GM19193 (cell line): ENCODE results near the gene FYN.

Source experiments
- POLR2A ChIP-seq: IDR thresholded peaks from 4 replicates; pipeline ENCODE4 v1.6.1; 2011; ENCODE audit not compliant: insufficient read depth, insufficient read length; ENCODE audit errors: extremely low read depth

FYN gene

DNA sequence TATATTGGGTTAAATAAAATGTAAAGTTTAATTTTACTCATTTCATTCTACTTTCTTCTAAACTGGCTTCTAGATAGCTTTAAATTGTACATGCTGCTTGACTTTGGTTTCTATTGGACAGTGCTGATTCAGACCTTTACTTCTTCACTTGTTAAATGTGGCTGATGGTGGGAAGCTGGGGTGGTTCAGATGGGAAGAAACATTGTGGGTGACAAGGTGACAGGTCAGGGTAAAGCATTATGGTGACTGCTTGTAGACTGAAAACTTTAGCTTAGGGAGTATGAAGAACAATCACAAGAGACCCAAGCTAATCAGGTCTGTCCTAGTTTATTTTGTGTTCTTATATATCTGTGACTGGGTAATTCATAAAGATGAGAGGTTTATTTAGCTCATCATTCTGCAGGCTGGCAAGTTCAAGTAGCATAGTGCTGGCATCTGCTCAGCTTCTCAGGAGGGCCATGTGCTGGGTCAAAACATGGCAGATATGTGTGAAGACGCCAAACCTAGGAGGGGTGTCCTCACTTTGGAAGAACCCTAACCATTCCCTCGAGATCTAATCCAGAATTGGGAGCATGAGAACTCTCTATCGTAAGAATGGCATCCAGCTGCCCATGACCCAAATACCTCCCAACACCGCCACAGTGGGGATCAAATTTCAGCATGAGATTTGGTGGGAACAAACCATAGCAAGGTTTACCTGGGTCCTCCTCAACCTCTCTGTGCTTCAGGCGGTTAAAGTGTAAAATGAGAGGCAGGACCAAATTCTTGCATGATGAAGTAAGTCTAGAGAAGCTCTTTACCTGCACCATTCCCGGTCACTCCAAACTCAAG, 102.8 kb downstream of the FYN start:
- no peak for TF ChIP-seq POLR2A

- no peak for TF ChIP-seq POLR2A
Observed at GRCh38 chr6:111769365-111770152, 103.7 kb downstream of the FYN start.

DNA sequence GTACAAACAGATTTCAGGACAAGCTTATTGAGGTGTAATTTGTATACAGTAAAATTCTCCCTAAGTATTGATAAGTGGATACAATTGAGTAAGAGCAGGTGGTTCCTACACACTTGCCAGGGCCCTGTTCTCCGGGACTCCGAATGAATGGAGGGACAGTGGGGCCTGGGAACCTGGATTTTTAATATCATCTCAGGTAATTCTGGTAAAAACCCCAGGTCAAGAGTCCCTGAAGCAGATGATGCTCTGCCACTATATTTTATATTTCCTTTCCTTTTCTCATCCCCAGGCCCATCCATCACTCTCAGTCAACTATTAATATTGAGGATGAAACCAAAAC, 104.9 kb downstream of the FYN start:
- TF ChIP-seq POLR2A, result no peak

- TF ChIP-seq POLR2A, result no peak
Observed at GRCh38 chr6:111767752-111768430, 105.4 kb downstream of the FYN start.

- no peak for TF ChIP-seq POLR2A
Observed at GRCh38 chr6:111766201-111766857, 106.9 kb downstream of the FYN start.

DNA sequence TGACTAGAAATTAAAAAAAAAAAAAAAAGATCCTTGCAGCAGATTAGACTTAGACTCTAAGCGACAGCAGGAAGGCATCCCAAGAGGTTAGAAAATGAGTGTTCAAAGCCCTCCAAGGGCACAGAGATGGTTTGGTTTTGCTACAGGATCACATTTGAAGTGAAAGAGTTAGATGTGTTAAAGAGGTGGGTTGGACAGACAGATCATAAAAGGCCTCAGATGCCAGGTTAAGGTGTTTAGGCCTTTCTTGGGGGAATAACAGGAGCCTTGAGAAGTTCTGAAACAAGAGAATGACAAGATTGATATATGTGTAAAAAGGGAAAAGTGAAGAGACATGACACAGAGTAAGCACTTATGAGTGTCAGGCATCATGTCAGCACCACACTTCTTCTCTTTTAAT, 107.5 kb downstream of the FYN start:
- no peak for TF ChIP-seq POLR2A

- no peak for TF ChIP-seq POLR2A
Observed at GRCh38 chr6:111764238-111765175, 108.7 kb downstream of the FYN start.

- TF ChIP-seq POLR2A, result no peak
Observed at GRCh38 chr6:111763381-111763780, 109.9 kb downstream of the FYN start.

- no peak for TF ChIP-seq POLR2A
Observed at GRCh38 chr6:111761783-111762312, 111.4 kb downstream of the FYN start.

DNA sequence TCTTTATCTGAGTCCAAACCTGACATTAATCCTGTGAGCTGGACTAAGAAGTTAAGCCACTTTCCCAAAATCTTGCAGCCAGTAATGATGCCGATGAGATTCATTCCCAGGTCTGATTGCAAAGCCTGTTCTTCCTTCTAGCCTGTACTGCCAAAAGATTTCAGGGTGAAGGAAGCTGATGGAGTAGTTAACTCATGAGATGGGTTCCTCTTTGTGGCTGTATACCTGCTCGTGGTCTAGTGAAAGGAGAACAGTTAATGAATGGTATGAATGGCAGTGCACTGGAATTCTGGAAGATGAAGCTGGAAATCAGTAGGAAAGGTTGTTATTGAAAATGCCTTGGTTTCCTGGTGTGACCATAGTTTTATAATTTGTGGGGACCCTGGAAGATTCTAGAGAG, 112.0 kb downstream of the FYN start:
- no peak for TF ChIP-seq POLR2A

DNA sequence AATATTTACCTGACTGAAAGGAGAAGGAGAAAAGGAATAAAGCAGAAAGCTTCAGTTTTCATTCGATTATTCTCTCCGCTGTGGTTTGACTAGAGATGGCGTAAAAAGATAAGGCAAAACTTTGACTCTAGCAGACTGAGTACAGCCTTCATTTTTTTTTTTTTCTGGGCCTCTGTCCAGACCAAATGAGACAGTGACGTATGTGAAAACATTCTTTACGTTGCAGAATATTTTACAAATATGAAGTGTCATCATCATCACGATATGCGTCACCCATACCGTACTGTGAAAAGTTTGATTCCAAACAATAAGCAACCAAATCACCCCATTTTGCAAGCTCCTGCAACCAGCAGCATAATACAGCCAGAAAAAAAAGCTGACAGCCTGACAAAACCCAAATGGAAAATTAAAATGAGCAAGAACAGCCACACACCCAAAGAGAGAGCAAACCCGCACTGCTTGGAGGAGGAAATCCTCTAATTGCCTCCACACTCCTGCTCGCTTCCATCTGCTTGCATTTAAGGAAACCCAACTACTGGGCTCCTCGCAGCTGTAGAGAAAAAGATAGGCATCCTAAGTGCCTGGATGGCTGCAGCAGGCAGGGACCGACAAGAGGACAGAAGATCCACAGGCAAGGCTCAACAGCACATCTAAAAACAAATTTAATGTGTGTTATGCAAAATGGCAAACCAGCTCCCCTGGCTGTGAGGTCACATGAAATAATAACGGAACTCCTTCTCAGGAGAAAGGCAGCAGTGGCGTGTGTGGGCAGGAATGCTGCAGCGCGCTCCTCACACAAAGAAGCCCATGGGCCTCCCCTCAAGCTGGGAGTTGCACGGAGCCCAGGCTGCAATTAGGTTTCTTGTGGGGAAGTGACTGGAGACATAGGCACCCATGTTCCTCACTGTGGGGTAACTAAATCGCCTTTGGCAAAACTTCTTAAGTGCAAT, 113.1 kb downstream of the FYN start:
- no peak for TF ChIP-seq POLR2A

DNA sequence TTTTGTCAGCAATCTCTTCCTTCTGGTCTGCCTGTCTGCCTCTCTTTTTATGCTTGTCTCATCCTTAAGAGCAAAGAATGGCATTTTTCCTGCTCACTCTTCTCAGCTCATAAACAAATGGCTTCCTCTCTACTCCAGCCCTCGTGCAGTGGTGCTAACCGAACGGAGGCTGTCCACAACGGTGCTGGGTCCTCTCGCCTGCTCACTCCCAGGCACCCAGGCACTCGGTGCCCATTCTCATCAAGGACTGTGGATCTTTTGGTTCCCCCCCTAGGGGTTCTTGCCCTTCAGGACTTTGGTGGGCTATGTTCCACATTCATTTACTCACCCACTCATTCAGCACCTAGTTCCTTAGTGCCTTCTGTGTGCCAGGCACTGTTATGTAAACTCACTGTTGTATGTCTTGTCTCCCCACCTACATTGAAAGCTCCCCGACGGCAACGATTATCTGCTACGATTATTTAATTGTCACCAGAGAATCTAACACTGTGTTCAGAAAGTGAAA, 113.9 kb downstream of the FYN start:
- no peak for TF ChIP-seq POLR2A
